Endothelial cell of umbilical vein (primary cell): ENCODE results near the gene GALNT17. TPM values are rescaled to one million over a fixed set of nuclear protein-coding genes. Genes with fewer than 3 reads are reported as not detected.

Source experiments
- BruUV-seq: library from RNA; stranded (reverse); fragments of 400-500 nt; replicated peaks from 2 replicates; lab custom pipeline; 2021; lab: Mats Ljungman, UMichigan
- CTCF ChIA-PET: fragments of 300-600, 350-600 bp; sonication (Branson Sonifier 250); formaldehyde crosslinking; loops from one replicate; lab custom pipeline; 2021; ENCODE audit warnings: antibody characterized with exemption, inconsistent platforms; lab: Charles Lee
- POLR2A ChIA-PET: fragments of 300-600, 350-600 bp; sonication (Branson Sonifier 250); formaldehyde crosslinking; loops from one replicate; lab custom pipeline; 2021; ENCODE audit warnings: antibody characterized with exemption, inconsistent platforms; lab: Charles Lee
- DNase-seq: peaks from one replicate; pipeline ENCODE4 v3.0.0-alpha.2; 2011; ENCODE audit warnings: low read depth, low spot score
- FAIRE-seq: peaks from 2 replicates; lab custom pipeline; 2011; peaks lifted over from hg19 to GRCh38; lab: Jason Lieb, UNC
- H2AFZ ChIP-seq: 2 replicates; pipeline ENCODE4 v1.6.0; 2012; ENCODE audit warnings: low read depth, low read length, control low read depth, inconsistent platforms
- H3K27ac ChIP-seq: 2 replicates; pipeline ENCODE4 v1.5.1; 2011; ENCODE audit warnings: low read depth, mild to moderate bottlenecking, control low read depth, low read length, moderate library complexity; ENCODE audit not compliant: insufficient read depth
- H3K27me3 ChIP-seq, 2 experiments: 2 replicates each; pipeline versions ENCODE4 v1.6.0 to v1.6.1; 2011; ENCODE audit warnings: low read length in 2 of 2, mixed read lengths in 1 of 2; ENCODE audit not compliant: control insufficient read depth in 2 of 2, insufficient read depth in 2 of 2
- H3K36me3 ChIP-seq, 2 experiments: 2 replicates in 1 of 2; 3 replicates in 1 of 2; pipeline ENCODE4 v1.5.1; 2011; ENCODE audit warnings: low read length in 2 of 2, mild to moderate bottlenecking in 1 of 2, moderate library complexity in 1 of 2; ENCODE audit not compliant: control insufficient read depth in 2 of 2, insufficient read depth in 2 of 2; ENCODE audit errors: extremely low read depth in 1 of 2
- H3K4me1 ChIP-seq: 3 replicates; pipeline ENCODE4 v1.5.1; 2011; ENCODE audit warnings: mild to moderate bottlenecking, low read length; ENCODE audit not compliant: control insufficient read depth, insufficient read depth; ENCODE audit errors: extremely low read depth
- H3K4me2 ChIP-seq: 2 replicates; pipeline ENCODE4 v1.6.1; 2011; ENCODE audit warnings: low read length, control low read depth, mixed read lengths; ENCODE audit not compliant: insufficient read depth
- H3K4me3 ChIP-seq, 3 experiments: fragments of 200-600 bp in 1 of 3; sonication (generic), shearing (Covaris generic) in 1 of 3; replicated peaks in 1 of 3; 2 replicates each; pipeline ENCODE4 v1.5.1; 2011 to 2016; ENCODE audit warnings: control low read depth in 3 of 3, low read length in 3 of 3, mild to moderate bottlenecking in 2 of 3, inconsistent platforms in 1 of 3, low read depth in 1 of 3, moderate library complexity in 1 of 3; ENCODE audit not compliant: insufficient read depth in 1 of 3
- H3K79me2 ChIP-seq: 2 replicates; pipeline ENCODE4 v1.6.0; 2012; ENCODE audit warnings: low read length, inconsistent platforms; ENCODE audit not compliant: control insufficient read depth, insufficient read depth
- H3K9ac ChIP-seq: replicated peaks from 2 replicates; pipeline ENCODE3; 2011; ENCODE audit warnings: low read length, control low read depth; ENCODE audit not compliant: insufficient read depth; ENCODE audit errors: extremely low read depth
- H3K9me1 ChIP-seq: replicated peaks from 3 replicates; pipeline ENCODE4 v1.6.0; 2011; ENCODE audit warnings: mild to moderate bottlenecking, low read length; ENCODE audit not compliant: control insufficient read depth, insufficient read depth; ENCODE audit errors: extremely low read depth
- H3K9me3 ChIP-seq: replicated peaks from 2 replicates; pipeline ENCODE4 v1.5.1; 2012; ENCODE audit warnings: low read length, inconsistent platforms; ENCODE audit not compliant: control insufficient read depth, insufficient read depth
- H4K20me1 ChIP-seq: replicated peaks from 2 replicates; pipeline ENCODE3; 2011; ENCODE audit warnings: mild to moderate bottlenecking, low read length; ENCODE audit not compliant: control insufficient read depth, insufficient read depth; ENCODE audit errors: extremely low read depth
- EZH2 ChIP-seq: IDR thresholded peaks from 2 replicates; pipeline ENCODE4 v1.6.1; 2012; ENCODE audit warnings: borderline replicate concordance, low read depth, mild to moderate bottlenecking, moderate library complexity, low read length, inconsistent platforms; ENCODE audit not compliant: severe bottlenecking
- FOS ChIP-seq: IDR thresholded peaks from 2 replicates; pipeline ENCODE4 v1.6.1; 2011; ENCODE audit warnings: mild to moderate bottlenecking, low read length, moderate library complexity, borderline replicate concordance; ENCODE audit not compliant: insufficient read depth
- GATA2 ChIP-seq: IDR thresholded peaks from 2 replicates; pipeline ENCODE4 v1.7.0; 2011; ENCODE audit warnings: low read depth, mild to moderate bottlenecking, moderate library complexity, mixed read lengths, low read length; ENCODE audit not compliant: insufficient read length, insufficient read depth
- JUN ChIP-seq: IDR thresholded peaks from 2 replicates; pipeline ENCODE4 v1.6.1; 2011; ENCODE audit warnings: borderline replicate concordance, low read depth; ENCODE audit not compliant: insufficient read length, insufficient read depth
- MYC ChIP-seq: IDR thresholded peaks from one replicate; pipeline ENCODE4 v1.6.1; 2011; ENCODE audit warnings: mild to moderate bottlenecking, low read depth, low read length
- POLR2A ChIP-seq: IDR thresholded peaks from 2 replicates; pipeline ENCODE4 v1.6.1; 2012; ENCODE audit warnings: low read depth, mild to moderate bottlenecking, control low read depth, low read length
- POLR2AphosphoS5 ChIP-seq: IDR thresholded peaks from 2 replicates; pipeline ENCODE4 v1.6.1; 2012; ENCODE audit warnings: low read depth, mild to moderate bottlenecking, control low read depth, low read length, moderate library complexity; ENCODE audit not compliant: insufficient read depth
- dilution Hi-C: fragments of 300-500 bp; cut with MboI; formaldehyde crosslinking; loops from one replicate; pipeline ENCODE4 v1.15.0; 2019; ENCODE audit warnings: low sequenced_read_pairs; ENCODE audit not compliant: extremely low pct_ligation_motif_present
- intact Hi-C: fragments of 100-400 bp; cut with micrococcal nuclease; formaldehyde crosslinking; loops from one replicate; pipeline ENCODE4 v1.10.0; 2022
- polyA plus RNA-seq, 4 experiments: library from polyadenylated mRNA; depleted of rRNA in 3 of 4; stranded (reverse) in 3 of 4; unstranded in 1 of 4; fragments of >200 nt; gene quantifications; 2 replicates each; pipeline versions ENCODE4 v1.2.1 to v1.2.3, GENCODE V29; 2011 to 2012; ENCODE audit warnings: missing spikeins in 1 of 4
- total RNA-seq: library from RNA; stranded (reverse); gene quantifications from 2 replicates; pipeline ENCODE4 v1.2.3, GENCODE V29; 2021
- TF ChIP-seq, protein P1 (sequence below): IDR thresholded peaks from 2 replicates; pipeline ENCODE4 v1.6.1; 2011; ENCODE audit not compliant: insufficient read depth, insufficient read length
- TF ChIP-seq, protein P2 (sequence below), 2 donors: IDR thresholded peaks; 1 replicate in 1 of 2; 2 replicates in 1 of 2; pipeline ENCODE4 v1.5.1; 2011; ENCODE audit warnings: low read length in 2 of 2, mild to moderate bottlenecking in 2 of 2, moderate library complexity in 2 of 2, control low read depth in 1 of 2, inconsistent platforms in 1 of 2, low read depth in 1 of 2; ENCODE audit not compliant: insufficient read depth in 1 of 2; ENCODE audit errors: extremely low read depth in 1 of 2

Gene GALNT17
- total and polyA plus RNA-seq, 2 donors (not counting 3 experiments of a cell fraction or from before 2014, with no cell fraction given), result not detected

DNA sequence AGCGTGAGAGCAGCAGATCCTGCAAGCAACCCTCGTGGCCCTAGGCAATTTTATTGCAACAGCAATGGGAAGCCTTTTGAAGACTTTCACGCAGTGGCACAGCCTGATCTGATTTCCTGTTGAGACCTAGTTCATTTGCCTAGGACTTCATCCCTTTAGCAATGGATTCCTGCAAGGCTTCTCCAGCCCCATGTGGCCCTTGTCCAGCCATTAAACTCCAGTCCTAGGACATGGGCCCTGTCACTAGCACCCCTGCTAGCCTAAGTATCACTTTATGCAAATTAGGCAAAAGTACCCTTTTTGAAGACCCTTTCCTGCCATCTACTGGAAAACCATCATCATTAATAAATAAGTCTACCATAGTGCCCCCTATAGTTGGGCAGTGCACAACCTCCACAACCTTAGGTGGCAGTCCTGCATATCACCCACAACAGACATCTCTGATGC, 379.4 kb downstream of the GALNT17 start:
- H3K79me2 ChIP-seq, result no peaks in the 10 kb centered on the region
- no peak overlapping the region for H3K9ac ChIP-seq
- H3K36me3 ChIP-seq, result no peaks in the 10 kb centered on the region
- POLR2A ChIA-PET, result no interaction called here
- H3K4me2 ChIP-seq, result no peak overlapping the region
- no peak for TF ChIP-seq EZH2
- no peak for TF ChIP-seq FOS
- TF ChIP-seq POLR2AphosphoS5, result no peak
- TF ChIP-seq, protein P1, sequence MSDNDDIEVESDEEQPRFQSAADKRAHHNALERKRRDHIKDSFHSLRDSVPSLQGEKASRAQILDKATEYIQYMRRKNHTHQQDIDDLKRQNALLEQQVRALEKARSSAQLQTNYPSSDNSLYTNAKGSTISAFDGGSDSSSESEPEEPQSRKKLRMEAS, result no peak
- no peak for TF ChIP-seq GATA2
- no peak for TF ChIP-seq MYC
- no peak for TF ChIP-seq JUN
- TF ChIP-seq, protein P2, sequence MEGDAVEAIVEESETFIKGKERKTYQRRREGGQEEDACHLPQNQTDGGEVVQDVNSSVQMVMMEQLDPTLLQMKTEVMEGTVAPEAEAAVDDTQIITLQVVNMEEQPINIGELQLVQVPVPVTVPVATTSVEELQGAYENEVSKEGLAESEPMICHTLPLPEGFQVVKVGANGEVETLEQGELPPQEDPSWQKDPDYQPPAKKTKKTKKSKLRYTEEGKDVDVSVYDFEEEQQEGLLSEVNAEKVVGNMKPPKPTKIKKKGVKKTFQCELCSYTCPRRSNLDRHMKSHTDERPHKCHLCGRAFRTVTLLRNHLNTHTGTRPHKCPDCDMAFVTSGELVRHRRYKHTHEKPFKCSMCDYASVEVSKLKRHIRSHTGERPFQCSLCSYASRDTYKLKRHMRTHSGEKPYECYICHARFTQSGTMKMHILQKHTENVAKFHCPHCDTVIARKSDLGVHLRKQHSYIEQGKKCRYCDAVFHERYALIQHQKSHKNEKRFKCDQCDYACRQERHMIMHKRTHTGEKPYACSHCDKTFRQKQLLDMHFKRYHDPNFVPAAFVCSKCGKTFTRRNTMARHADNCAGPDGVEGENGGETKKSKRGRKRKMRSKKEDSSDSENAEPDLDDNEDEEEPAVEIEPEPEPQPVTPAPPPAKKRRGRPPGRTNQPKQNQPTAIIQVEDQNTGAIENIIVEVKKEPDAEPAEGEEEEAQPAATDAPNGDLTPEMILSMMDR (IDR thresholded peaks at IDR 0.05; ENCODE audit: extremely low read depth in 1 of 2, insufficient read depth in 1 of 2, low read depth in 1 of 2, low read length in 2 of 2), result no peak
- no peak for TF ChIP-seq POLR2A
- CTCF ChIA-PET, result no interaction called here
- no peak overlapping the region for H3K4me3 ChIP-seq
- no peak overlapping the region for H2AFZ ChIP-seq
- H3K27ac ChIP-seq, result no peak overlapping the region
- no peaks in the 10 kb centered on the region for H4K20me1 ChIP-seq
- BruUV-seq, result no TSS peak
- DNase-seq, result no peak
- intact Hi-C loops (no loop called here), dilution Hi-C loops (no loop called here)
- FAIRE-seq, result no peak
- no peaks in the 10 kb centered on the region for H3K27me3 ChIP-seq
- H3K9me3 ChIP-seq, result peaks cover 5% of the 10 kb centered on the region
- no peaks in the 10 kb centered on the region for H3K9me1 ChIP-seq
- H3K4me1 ChIP-seq, result no peaks in the 10 kb centered on the region
